Thyroid gland (tissue), 4 donors: ENCODE measurements around the gene MICALL1.

ENCODE experiments used
- CTCF ChIP-seq, 6 experiments: fragments of 200-600 bp in 3 of 6; fragments of 450-650 bp in 3 of 6; sonication (generic) in 3 of 6; IDR thresholded peaks; one replicate each; pipeline ENCODE4 v1.5.1; 2016 to 2019; ENCODE audit warnings: antibody characterized with exemption in 6 of 6, mild to moderate bottlenecking in 2 of 6, inconsistent platforms in 1 of 6, moderate library complexity in 1 of 6
- POLR2A ChIP-seq, 2 donors: fragments of 450-650 bp; IDR thresholded peaks; one replicate each; pipeline ENCODE4 v1.6.1; 2017; ENCODE audit warnings: antibody characterized with exemption in 2 of 2, mild to moderate bottlenecking in 2 of 2, moderate library complexity in 1 of 2

GRCh38 chr22:37979782-37980181, 73.7 kb downstream of the MICALL1 start:
- TF ChIP-seq CTCF (IDR thresholded peaks at IDR 0.05) (no peak), POLR2A (IDR thresholded peaks at IDR 0.05) (no peak)
